Mononuclear cell (primary cell): ENCODE measurements around the gene SGK1. TPM values are rescaled to one million over a fixed set of nuclear protein-coding genes. Genes with fewer than 3 reads are reported as not detected.
"Not testable (repeated sequence)": the region's sequence is repeated elsewhere in the genome, so short reads cannot be mapped to it uniquely, and the experiment has no call there.

Source experiments
- H3K27me3 ChIP-seq: 2 replicates; pipeline ENCODE4 v1.6.0; 2011; ENCODE audit warnings: low read length, control low read depth; ENCODE audit not compliant: insufficient read depth
- H3K4me1 ChIP-seq: 2 replicates; pipeline ENCODE4 v1.5.1; 2011; ENCODE audit warnings: mild to moderate bottlenecking, low read length, control low read depth; ENCODE audit not compliant: insufficient read depth
- H3K4me3 ChIP-seq: 2 replicates; pipeline ENCODE4 v1.5.1; 2011; ENCODE audit warnings: mild to moderate bottlenecking, low read length, moderate library complexity
- H3K9me3 ChIP-seq: 2 replicates; pipeline ENCODE4 v1.5.1; 2011; ENCODE audit warnings: low read depth, mild to moderate bottlenecking, control low read depth, low read length
- total RNA-seq: library from RNA; depleted of rRNA; stranded (reverse); fragments of >200 nt; gene quantifications from one replicate; pipeline ENCODE4 v1.2.3, GENCODE V29; 2012

SGK1 gene
- total RNA-seq, 1 donor, result 1,288 TPM

DNA sequence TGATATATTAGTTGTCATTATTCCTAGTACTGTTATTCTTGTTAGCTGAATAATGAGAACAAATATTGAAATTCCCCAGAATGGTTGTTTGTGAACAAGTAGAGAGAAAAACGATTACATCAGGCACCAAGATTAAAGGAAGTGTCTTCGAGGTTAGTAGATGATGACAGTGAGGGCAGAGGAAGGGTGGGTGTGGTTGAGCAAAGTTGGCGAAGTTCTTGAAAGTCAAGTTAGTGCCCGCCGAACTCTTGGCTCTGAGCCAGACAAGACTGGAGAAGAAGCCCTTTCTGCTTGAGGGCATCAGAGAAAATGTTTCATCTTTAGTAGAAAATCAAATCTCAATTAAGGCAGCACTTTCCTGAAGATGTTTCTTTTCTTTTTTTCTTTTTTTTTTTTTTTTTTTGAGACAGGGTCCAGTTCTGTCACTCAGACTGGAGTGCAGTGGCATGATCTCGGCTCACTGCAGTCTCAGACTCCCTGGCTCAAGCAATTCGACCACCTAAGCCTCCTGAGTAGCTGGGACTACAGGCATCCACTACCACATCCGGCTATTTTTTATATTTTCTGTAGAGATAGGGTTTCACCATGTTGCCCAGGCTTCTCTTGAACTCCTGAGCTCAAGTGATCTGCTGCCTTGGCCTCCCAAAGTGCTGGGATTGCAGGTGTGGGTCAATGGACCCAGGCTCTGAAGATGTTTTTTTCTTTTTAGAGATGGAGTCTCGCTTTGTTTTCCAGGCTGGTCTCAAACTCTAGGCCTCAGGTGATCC, 77.1 kb downstream of the SGK1 start:
- H3K4me3 ChIP-seq, result no peak overlapping the region
- H3K27me3 ChIP-seq, result no peaks in the 10 kb centered on the region
- H3K4me1 ChIP-seq, result peaks cover 57% of the 10 kb centered on the region

DNA sequence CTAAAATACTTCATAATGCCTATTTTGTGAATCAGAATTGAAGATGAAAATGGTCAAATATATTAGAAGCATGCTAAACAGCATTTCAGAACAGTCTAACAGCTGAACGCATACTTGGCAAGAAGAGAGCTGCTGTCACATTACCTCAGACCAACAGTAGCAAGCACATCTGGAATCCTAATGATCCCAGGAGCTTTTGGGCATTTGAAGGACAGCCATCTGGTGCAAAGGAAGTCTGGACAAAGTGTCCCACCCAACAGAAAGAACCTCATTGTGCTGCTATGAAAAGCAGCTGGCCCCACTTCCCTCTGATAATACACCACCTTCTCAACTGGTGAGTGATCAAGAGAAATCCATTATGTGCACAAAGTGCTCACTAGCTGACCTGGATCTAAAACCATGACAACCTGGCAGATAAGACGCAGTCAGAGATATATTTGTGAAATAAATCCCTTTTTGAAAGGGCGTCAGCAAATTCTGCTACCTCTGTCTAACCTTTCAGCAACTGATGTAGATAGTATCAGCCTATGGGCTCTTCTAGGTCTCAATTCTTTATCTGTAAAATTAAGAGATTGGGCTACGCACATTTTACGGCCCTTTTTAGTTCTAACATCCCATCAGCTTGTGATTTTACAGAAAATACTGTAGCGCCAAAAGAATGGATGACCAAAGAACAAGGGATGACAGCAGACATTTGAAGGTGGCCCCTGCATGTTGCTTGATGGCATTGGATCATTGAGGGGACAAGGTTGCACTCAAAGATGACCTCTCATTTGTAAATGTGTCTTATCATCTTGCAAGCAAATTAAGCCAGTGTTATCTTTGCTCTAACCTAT, 78.7 kb downstream of the SGK1 start:
- Histone ChIP-seq H3K9me3 (no peaks in the 10 kb centered on the region), H3K27me3 (no peaks in the 10 kb centered on the region), H3K4me3 (no peak overlapping the region), H3K4me1 (peaks cover 59% of the 10 kb centered on the region)

More for the DNA sequence above, 77.1 kb downstream of the SGK1 start:
- no peaks in the 10 kb centered on the region for H3K9me3 ChIP-seq

DNA sequence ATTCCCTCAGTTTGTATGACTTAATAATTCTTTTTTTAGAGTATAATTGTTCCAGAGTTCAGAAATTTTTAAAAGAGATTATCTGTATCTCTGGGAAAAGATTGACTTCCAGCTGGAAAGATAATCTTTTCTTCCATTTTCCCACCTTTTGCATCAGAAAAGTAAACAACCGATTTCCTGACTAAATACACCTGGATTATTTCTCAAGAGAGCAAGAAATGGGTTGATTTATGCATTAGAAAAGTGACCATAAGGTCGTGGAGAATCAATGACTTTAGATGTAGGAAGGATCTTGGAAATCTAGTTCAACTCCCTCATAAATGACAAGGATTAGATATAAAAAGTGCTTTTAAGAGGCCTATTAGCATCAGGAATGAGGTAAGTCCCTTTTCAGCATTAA, 79.9 kb downstream of the SGK1 start:
- Histone ChIP-seq H3K9me3 (no peaks in the 10 kb centered on the region), H3K4me1 (peaks cover 65% of the 10 kb centered on the region), H3K27me3 (no peaks in the 10 kb centered on the region), H3K4me3 (no peak overlapping the region)

DNA sequence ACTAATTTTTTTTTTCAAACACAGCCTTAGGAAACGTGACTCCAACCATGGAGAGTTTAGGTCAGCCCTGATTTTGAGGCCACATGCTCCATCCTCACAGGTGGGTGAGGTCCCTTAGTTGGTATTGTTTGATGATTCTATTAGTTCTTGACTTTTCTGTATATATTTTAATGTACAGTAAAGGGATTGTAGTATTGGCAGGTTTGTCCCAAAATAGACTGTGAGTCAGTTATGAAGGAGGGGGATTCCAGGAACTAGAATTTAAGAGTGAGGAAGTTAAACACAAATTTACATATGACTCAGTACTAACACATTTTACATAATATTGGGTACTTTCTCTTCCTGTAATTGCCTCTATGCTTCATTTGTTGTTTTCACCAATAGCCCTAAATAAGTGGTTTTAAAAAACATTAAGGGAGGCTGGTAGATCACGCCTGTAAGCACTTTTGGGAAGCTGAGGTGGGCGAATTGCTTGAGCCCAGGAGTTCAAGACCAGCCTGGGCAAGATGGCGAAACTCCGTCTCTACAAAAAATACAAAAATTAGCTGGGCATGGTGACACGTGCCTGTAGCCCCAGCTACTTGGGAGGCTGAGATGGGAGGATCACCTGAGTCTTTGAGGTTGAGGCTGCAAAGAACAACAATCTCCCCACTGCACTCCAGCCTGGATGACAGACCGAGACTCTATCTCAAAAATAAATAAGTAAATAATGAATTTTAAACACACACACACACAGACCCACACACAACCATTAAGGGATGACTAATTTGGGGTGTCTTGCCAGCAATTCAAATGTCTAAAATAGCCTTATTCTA, 81.8 kb downstream of the SGK1 start:
- Histone ChIP-seq H3K4me3 (no peak overlapping the region), H3K9me3 (no peaks in the 10 kb centered on the region), H3K27me3 (no peaks in the 10 kb centered on the region), H3K4me1 (peaks cover 58% of the 10 kb centered on the region)

DNA sequence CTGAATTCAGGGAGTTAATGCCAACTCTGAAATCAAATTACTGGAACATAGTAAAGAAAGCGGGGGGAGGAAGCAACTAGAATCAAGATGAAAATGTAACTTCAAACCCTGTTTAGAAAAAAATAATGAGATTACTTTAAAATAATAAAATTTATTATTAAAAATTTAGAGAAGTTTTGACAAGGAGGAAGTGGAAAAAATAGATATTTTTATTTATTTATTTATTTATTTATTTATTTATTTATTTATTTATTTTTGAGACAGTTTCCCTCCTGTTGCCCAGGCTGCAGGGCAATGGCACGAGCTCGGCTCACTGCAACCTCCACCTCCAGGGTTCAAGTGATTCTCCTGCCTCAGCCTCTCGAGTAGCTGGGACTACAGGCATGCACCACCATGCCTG, 82.6 kb downstream of the SGK1 start:
- not testable (repeated sequence) for H3K9me3 ChIP-seq, H3K4me3 ChIP-seq

DNA sequence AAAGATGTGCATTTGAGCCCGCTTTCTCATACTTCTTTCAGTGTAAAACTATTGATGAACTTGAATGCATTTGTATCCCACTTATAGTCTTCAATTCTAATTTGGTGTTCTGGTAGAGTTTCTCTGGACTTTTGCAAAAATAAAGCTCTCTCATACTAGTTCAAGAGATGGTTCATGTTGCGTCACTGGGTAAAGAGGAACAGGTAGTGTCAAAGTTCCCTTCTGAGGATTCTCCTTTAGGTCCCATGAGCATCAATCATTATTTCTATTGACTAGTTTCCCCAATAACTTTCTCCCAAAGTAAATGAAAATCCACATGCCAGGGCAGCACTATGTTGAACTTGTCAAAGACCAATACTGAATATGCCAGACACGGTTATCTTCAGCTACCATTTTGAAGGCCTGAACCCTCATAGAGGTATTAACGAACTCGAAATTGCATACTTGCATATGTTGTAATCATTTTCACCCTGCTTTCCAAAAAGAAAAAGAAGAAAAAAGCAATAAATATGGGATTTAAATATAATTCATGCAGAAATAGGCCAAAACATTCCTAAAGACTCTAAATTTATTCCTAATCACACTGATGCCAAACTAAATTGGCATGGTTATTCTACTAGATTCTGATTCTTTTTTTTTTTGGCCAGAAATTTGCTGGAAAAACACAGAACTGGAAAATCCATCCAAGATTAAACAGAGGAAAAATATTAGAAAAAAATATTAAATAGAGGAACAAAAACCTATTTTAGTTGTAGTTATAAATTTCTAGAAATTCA, 84.5 kb downstream of the SGK1 start:
- Histone ChIP-seq H3K4me1 (peaks cover 55% of the 10 kb centered on the region), H3K9me3 (no peaks in the 10 kb centered on the region), H3K4me3 (no peak overlapping the region), H3K27me3 (no peaks in the 10 kb centered on the region)

More for the DNA sequence above, 82.6 kb downstream of the SGK1 start:
- H3K4me1 ChIP-seq, result peaks cover 60% of the 10 kb centered on the region
- not testable (repeated sequence) for H3K27me3 ChIP-seq

DNA sequence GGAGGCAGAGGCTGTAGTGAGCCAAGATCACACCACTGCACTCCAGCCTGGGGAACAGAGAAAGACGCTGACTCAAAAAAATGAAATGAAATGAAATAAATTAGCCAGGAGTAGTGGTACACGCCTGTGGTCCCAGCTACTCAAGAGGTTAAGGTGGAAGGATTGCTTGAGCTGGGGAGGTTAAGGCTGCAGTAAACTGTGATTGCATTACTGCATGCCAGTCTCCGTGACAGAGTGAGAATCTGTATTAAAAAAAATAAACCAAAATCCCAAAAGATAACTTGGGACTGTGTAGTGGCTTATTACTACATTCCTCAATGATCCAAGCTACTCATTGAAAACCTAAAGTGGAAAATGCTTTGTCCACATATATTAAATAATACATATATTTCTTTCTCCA, 87.0 kb downstream of the SGK1 start:
- Histone ChIP-seq H3K4me3 (no peak overlapping the region), H3K4me1 (peaks cover 45% of the 10 kb centered on the region)

DNA sequence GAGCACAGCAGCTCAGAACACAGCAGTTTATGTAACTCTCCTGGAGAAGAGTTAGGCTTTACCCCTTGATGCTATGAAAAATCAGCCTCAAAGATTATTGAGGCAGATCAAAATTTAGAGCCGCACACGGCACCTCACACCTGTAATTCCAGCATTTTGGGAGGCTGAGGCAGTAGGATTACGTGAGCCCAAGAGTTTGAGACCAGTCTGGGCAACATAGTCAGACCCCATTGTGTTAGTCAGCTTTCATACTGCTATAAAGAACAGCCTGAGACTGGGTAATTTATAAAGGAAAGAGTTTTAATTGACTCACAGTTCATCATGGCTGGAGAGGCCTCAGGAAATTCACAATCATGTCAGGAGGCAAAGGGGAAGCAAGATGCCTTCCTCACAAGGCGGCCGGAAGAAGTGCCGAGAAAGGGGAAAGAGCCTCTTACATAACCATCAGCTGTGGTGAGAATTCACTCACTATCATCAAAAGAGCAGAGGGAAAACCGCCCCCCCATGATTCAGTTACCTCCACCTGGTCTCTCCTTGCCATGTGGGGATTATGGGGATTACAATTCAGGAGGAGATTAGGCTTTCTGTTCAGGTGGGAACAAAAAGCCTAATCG, 87.7 kb downstream of the SGK1 start:
- peak overlapping the region; percentile 32 for H3K4me3 ChIP-seq
- H3K27me3 ChIP-seq, result no peaks in the 10 kb centered on the region

More for the DNA sequence above, 87.0 kb downstream of the SGK1 start:
- Histone ChIP-seq H3K9me3 (no peaks in the 10 kb centered on the region), H3K27me3 (no peaks in the 10 kb centered on the region)

DNA sequence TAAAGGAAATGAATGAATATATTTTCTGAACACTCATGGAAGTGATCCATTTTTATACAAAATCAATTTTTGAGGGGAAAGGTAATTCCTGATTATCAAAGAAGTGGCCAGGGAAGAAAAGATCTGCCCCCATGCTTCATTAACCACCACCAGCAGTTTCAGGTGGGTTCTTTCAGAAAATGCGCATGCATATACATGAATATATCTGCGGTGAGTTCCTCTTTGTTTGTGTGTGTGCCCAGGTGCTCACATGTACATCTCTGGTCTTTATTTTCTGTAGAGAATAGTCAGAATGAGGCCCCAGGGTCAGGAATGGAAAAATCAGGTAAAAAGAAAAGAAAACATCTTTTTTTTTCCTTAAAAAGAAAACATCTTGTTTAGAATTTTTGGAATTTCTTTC, 88.4 kb downstream of the SGK1 start:
- Histone ChIP-seq H3K4me1 (peaks cover 41% of the 10 kb centered on the region), H3K9me3 (no peaks in the 10 kb centered on the region), H3K4me3 (peak overlapping the region; percentile 32), H3K27me3 (no peaks in the 10 kb centered on the region)

More for the DNA sequence above, 87.7 kb downstream of the SGK1 start:
- no peaks in the 10 kb centered on the region for H3K9me3 ChIP-seq
- peaks cover 46% of the 10 kb centered on the region for H3K4me1 ChIP-seq

DNA sequence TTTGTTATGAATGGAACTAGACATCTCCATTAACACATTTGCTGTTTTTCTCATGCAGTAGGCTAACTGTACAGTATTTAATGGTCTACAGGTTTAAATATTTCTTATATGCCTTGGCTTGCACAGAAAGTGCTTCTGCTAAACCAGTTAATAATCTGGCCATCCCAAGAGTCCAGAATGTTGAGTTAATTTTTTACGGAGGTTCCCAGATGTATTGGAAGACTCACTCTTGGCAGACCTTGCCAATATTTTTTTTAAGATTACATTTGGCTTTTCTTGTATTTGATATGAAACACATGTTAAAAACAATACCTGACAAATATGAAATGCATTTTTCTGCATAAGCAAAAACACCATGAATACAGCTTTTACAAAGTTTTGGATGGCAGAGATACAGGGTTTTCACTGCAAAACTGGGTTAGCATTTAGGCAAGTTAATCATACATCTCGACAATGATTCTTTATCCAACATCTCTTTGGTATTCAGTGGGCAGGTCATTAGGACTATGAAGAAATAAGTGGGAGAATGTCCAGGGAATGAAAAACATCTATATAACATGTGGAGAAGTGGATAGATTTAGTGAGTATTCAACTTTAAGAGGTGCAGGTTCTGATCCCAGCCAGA, 94.0 kb downstream of the SGK1 start:
- Histone ChIP-seq H3K27me3 (no peaks in the 10 kb centered on the region), H3K4me3 (no peak overlapping the region), H3K9me3 (no peaks in the 10 kb centered on the region), H3K4me1 (peaks cover 11% of the 10 kb centered on the region)

DNA sequence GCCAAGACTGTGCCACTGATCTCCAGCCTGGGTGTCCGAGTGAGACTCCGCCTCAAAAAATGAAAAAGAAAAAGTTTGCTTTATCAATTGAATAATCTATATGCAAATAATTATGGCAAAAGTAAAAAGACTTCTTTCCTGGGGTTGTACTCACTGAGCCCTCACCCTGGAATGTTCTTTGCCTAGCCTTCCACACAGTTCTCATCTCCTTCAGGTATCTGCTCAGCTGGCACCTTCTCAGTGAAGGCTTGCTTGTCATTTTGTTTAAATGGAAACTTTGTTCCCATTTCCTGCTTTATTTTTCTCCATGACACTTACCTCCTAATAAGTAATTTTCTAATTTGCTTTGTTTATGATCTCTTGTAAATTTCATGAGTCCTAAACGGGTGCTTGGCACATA, 96.7 kb downstream of the SGK1 start:
- H3K9me3 ChIP-seq, result no peaks in the 10 kb centered on the region
- no peaks in the 10 kb centered on the region for H3K27me3 ChIP-seq
- peaks cover 29% of the 10 kb centered on the region for H3K4me1 ChIP-seq
- H3K4me3 ChIP-seq, result no peak overlapping the region

DNA sequence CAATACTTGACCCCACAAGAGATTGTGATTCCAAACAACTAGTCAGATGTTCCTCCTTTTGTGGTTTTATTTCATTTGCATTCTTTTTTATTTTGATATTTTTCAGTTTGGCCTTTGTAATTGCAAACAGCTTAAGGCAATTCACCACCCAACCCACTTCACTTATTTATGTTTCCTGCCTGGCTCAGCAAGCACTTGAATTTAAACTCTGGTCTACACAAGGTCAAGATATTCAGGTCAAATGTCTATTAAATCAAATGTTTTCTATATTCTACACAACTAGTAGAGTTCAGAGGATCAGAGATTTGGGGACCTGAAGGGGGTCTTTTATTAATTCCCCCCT, 100.1 kb downstream of the SGK1 start:
- Histone ChIP-seq H3K27me3 (no peaks in the 10 kb centered on the region), H3K4me1 (peaks cover 26% of the 10 kb centered on the region), H3K4me3 (no peak overlapping the region), H3K9me3 (no peaks in the 10 kb centered on the region)

DNA sequence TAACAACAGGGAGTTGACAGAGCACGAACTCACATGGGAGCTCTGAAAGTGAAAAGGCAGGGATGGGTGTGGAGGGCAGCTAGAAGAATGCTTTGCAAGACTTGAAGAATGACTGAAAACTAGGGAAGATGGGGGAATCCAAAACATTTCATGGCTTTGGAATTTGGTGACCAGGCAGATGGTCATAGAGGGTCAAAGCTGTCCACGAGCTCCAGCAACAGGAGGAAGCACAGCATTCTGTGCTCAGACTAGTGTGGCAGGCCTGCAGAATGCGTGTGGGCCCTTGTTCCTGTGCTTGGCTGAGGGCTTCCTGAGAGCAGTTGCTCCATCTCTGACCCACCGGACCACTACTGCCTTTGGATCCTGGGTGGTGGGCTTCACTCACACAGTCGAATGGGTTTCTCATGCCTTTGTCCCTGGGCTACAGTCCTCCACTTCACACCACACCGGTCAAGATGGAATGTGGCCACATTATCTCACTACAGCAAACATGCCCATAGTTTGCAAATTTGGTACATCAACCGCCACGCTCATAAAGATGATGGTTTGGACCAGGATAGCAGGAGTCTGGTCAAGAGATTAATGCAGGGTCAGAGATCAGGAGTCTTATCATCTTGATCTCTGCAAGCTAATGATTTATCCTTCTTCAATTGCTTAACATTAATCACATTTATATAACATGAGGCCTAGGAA, 100.7 kb downstream of the SGK1 start:
- Histone ChIP-seq H3K4me1 (peaks cover 26% of the 10 kb centered on the region), H3K4me3 (no peak overlapping the region), H3K27me3 (no peaks in the 10 kb centered on the region), H3K9me3 (no peaks in the 10 kb centered on the region)
